OCI-LY7 (cell line): Measurements from ENCODE around the gene CD28. TPM values are rescaled to one million over a fixed set of nuclear protein-coding genes. Genes with fewer than 3 reads are reported as not detected.

Experiments used
- BruUV-seq: library from RNA; stranded (reverse); fragments of 400-500 nt; replicated peaks from 2 replicates; lab custom pipeline; 2021; lab: Mats Ljungman, UMichigan
- CTCF ChIA-PET: fragments of 300-600 bp; sonication (Branson Sonifier 250); formaldehyde crosslinking; loops from one replicate; lab custom pipeline; 2022; ENCODE audit warnings: antibody characterized with exemption; ENCODE audit not compliant: unreplicated experiment; lab: Charles Lee
- POLR2A ChIA-PET: fragments of 300-600 bp; sonication (Branson Sonifier 250); formaldehyde crosslinking; loops from one replicate; lab custom pipeline; 2022; ENCODE audit warnings: antibody characterized with exemption; lab: Charles Lee
- DNase-seq: peaks from one replicate; pipeline ENCODE4 v3.0.0-alpha.2; 2015; ENCODE audit warnings: low spot score
- H2AFZ ChIP-seq: fragments of 200-600 bp; sonication (generic), shearing (Covaris generic); 2 replicates; pipeline ENCODE4 v1.6.1; 2014; ENCODE audit warnings: mild to moderate bottlenecking, antibody characterized with exemption, low read length, moderate library complexity
- H3K27ac ChIP-seq: fragments of 200-600 bp; sonication (generic); 2 replicates; pipeline ENCODE4 v1.5.1; 2014; ENCODE audit warnings: mixed run types, low read depth, mild to moderate bottlenecking, moderate library complexity, low read length, inconsistent platforms; ENCODE audit not compliant: poor library complexity, severe bottlenecking
- H3K36me3 ChIP-seq: fragments of 200-600 bp; sonication (generic); 2 replicates; pipeline ENCODE4 v1.6.1; 2014; ENCODE audit warnings: mild to moderate bottlenecking, antibody characterized with exemption, low read length, moderate library complexity, mixed read lengths; ENCODE audit not compliant: insufficient read depth
- H3K4me1 ChIP-seq: fragments of 200-600 bp; sonication (generic); 2 replicates; pipeline ENCODE4 v1.5.1; 2014; ENCODE audit warnings: mild to moderate bottlenecking, low read length; ENCODE audit not compliant: insufficient read depth, poor library complexity, severe bottlenecking
- H3K4me2 ChIP-seq: fragments of 200-600 bp; sonication (generic); 2 replicates; pipeline ENCODE4 v1.6.1; 2014; ENCODE audit warnings: mild to moderate bottlenecking, low read length
- H3K4me3 ChIP-seq: fragments of 200-600 bp; sonication (generic); 2 replicates; pipeline ENCODE4 v1.5.1; 2014; ENCODE audit warnings: mild to moderate bottlenecking, low read depth, low read length; ENCODE audit not compliant: poor library complexity, severe bottlenecking
- H3K79me2 ChIP-seq: fragments of 200-600 bp; sonication (generic); 2 replicates; pipeline ENCODE4 v1.6.1; 2016; ENCODE audit warnings: low read depth, mild to moderate bottlenecking, low read length, moderate library complexity, mixed read lengths; ENCODE audit not compliant: insufficient read depth
- H3K9me2 ChIP-seq: fragments of 200-600 bp; sonication (generic); 2 replicates; pipeline ENCODE4 v1.6.1; 2016; ENCODE audit warnings: mild to moderate bottlenecking, low read length, mixed read lengths; ENCODE audit not compliant: insufficient read depth
- H3K9me3 ChIP-seq: fragments of 200-600 bp; sonication (generic); 2 replicates; pipeline ENCODE4 v1.6.1; 2014; ENCODE audit warnings: mild to moderate bottlenecking, mixed run types, low read length, mixed read lengths
- H4K20me1 ChIP-seq: fragments of 200-600 bp; sonication (generic); 2 replicates; pipeline ENCODE4 v1.6.1; 2014; ENCODE audit warnings: mild to moderate bottlenecking, antibody characterized with exemption, low read length, moderate library complexity, mixed read lengths; ENCODE audit not compliant: insufficient read depth
- EZH2phosphoT487 ChIP-seq: fragments of 200-600 bp; sonication (generic); IDR thresholded peaks from 2 replicates; pipeline ENCODE4 v1.6.1; 2018; ENCODE audit warnings: low read depth, borderline replicate concordance, mild to moderate bottlenecking, mixed run types, antibody characterized with exemption, low read length, moderate library complexity, mixed read lengths
- intact Hi-C: fragments of 100-400 bp; cut with micrococcal nuclease; formaldehyde crosslinking; loops from one replicate; pipeline ENCODE4 v1.10.0; 2022; ENCODE audit not compliant: unreplicated experiment
- total RNA-seq, 2 experiments: library from RNA; depleted of rRNA in 1 of 2; stranded (reverse); fragments of >200 nt in 1 of 2; shearing (Covaris generic) in 1 of 2; gene quantifications; 2 replicates each; pipeline ENCODE4 v1.2.3, GENCODE V29; 2014 to 2022
- TF ChIP-seq, protein P1 (sequence below): fragments of 200-600 bp; sonication (generic); conservative IDR thresholded peaks from 2 replicates; pipeline ENCODE4 v1.5.1; 2014; ENCODE audit warnings: mild to moderate bottlenecking, antibody characterized with exemption, low read length, moderate library complexity, mixed read lengths

CD28 gene
- total RNA-seq, 2 experiments from 2014 or later: 0.92 to 44.6 TPM

DNA sequence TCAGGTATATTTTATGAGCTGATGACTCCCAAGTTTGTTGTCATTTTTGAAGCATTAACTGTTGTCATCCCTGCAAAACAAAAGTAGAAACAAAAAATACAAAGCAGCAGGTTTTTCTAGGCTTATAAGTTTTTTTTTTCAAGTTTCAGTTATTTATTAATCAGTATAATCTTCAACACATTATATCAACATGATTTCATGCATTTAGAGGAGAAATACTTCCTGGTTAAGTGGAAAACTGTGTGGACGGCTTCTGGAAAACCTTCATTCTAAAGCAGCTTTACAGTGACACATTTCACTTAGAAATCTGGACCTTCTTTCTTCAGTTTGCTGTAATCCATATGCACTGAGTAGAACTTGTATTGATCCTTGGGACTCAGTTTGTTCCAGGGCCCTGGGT is 34.6 kb upstream of the CD28 start:
- H3K79me2 ChIP-seq: no peaks in the 10 kb centered on the region
- H4K20me1 ChIP-seq: no peaks in the 10 kb centered on the region
- intact Hi-C loops: no loop called here
- H2AFZ ChIP-seq: peak overlapping the region; percentile 40; the same call in 1 of the 2 replicates
- ChIA-PET CTCF (no interaction called here), POLR2A (interaction anchor here (0.5 to 1.3 kb wide), 3 partner anchors 16 to 517 kb away, joined by 4 to 6 read pairs (median 4); no protein-coding TSS in a partner anchor)
- DNase-seq: no peak
- no TSS peak for BruUV-seq
- H3K9me2 ChIP-seq: no peaks in the 10 kb centered on the region
- TF ChIP-seq, protein P1, sequence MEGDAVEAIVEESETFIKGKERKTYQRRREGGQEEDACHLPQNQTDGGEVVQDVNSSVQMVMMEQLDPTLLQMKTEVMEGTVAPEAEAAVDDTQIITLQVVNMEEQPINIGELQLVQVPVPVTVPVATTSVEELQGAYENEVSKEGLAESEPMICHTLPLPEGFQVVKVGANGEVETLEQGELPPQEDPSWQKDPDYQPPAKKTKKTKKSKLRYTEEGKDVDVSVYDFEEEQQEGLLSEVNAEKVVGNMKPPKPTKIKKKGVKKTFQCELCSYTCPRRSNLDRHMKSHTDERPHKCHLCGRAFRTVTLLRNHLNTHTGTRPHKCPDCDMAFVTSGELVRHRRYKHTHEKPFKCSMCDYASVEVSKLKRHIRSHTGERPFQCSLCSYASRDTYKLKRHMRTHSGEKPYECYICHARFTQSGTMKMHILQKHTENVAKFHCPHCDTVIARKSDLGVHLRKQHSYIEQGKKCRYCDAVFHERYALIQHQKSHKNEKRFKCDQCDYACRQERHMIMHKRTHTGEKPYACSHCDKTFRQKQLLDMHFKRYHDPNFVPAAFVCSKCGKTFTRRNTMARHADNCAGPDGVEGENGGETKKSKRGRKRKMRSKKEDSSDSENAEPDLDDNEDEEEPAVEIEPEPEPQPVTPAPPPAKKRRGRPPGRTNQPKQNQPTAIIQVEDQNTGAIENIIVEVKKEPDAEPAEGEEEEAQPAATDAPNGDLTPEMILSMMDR: no peak
- no peak for TF ChIP-seq EZH2phosphoT487
- peaks cover 48% of the 10 kb centered on the region for H3K4me1 ChIP-seq
- H3K9me3 ChIP-seq: peaks cover 13% of the 10 kb centered on the region; the same call in 1 of the 2 replicates
- H3K36me3 ChIP-seq: peaks cover 7% of the 10 kb centered on the region; the same call in 1 of the 2 replicates
- no peak overlapping the region for H3K4me2 ChIP-seq
- H3K4me3 ChIP-seq: no peak overlapping the region
- H3K27ac ChIP-seq: no peak overlapping the region

DNA sequence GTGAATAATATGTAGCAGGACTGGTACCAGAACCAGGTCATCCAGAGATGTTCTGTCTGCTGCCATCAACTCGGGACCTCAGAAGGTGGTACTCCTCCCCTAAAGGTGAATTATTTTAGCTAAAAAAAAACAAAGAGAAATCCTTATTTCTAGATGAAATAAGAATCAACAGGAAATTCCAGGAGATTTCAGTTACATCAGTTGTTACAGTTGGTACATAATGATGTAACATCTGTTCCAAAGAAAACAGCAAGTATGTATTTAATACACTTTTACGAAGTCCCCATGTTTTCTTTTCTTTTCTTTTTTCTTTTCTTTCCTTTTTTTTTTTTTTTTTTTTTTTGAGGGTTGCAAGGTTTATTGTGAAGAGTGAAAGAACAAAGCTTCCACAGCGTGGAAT is 33.6 kb upstream of the CD28 start:
- H3K9me3 ChIP-seq: peaks cover 13% of the 10 kb centered on the region; the same call in 1 of the 2 replicates
- ChIA-PET CTCF (no interaction called here), POLR2A (interaction anchor here (0.6 to 0.8 kb wide), 4 partner anchors 8 to 74 kb away, joined by 3 to 6 read pairs (median 3); no protein-coding TSS in a partner anchor)
- no peak overlapping the region for H3K4me3 ChIP-seq
- no peak overlapping the region for H3K4me2 ChIP-seq
- no peak overlapping the region for H3K27ac ChIP-seq
- no peaks in the 10 kb centered on the region for H3K9me2 ChIP-seq
- no peak overlapping the region for H2AFZ ChIP-seq
- H4K20me1 ChIP-seq: no peaks in the 10 kb centered on the region
- TF ChIP-seq, protein P1: no peak
- no peak for TF ChIP-seq EZH2phosphoT487
- intact Hi-C loops: no loop called here
- BruUV-seq: no TSS peak
- DNase-seq: no peak
- H3K4me1 ChIP-seq: peaks cover 43% of the 10 kb centered on the region
- peaks cover 7% of the 10 kb centered on the region; the same call in 1 of the 2 replicates for H3K36me3 ChIP-seq
- H3K79me2 ChIP-seq: no peaks in the 10 kb centered on the region

DNA sequence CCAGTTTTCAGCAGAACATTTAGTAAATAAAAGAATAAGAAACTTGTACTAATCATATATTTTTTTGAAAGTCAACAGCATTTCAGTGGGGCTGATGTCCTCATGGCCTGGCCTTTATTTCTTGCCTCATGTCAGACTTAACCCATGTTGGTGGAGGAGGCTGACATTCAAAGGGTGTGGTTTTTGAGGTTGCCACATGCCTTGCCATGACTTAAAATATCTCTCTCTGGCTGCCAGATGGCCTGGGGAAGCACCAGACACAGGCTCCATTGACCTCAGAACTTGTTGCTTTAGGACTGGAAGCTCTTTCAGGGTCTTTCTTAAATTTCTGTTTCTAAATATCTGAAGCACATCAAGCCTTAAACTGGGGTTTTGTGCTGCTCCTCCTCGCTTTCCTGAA is 32.5 kb upstream of the CD28 start:
- DNase-seq: peak; percentile 77
- Histone ChIP-seq H3K27ac (peak overlapping the region; percentile 61), H3K4me2 (peak overlapping the region; percentile 61), H3K4me3 (peak overlapping the region; percentile 12), H4K20me1 (no peaks in the 10 kb centered on the region), H3K36me3 (peaks cover 7% of the 10 kb centered on the region; the same call in 1 of the 2 replicates), H3K79me2 (no peaks in the 10 kb centered on the region), H3K9me3 (peaks cover 13% of the 10 kb centered on the region; the same call in 1 of the 2 replicates), H2AFZ (peak overlapping the region; percentile 74; the same call in 1 of the 2 replicates), H3K4me1 (peaks cover 38% of the 10 kb centered on the region), H3K9me2 (no peaks in the 10 kb centered on the region)
- intact Hi-C loops: no loop called here
- TF ChIP-seq, protein P1: no peak
- TF ChIP-seq EZH2phosphoT487: no peak
- CTCF ChIA-PET: no interaction called here
- no TSS peak for BruUV-seq
- POLR2A ChIA-PET: no interaction called here
